Effector CD4-positive, alpha-beta T cell (primary cell): ENCODE data around the gene DNTT.
"Not testable (repeated sequence)": the region's sequence is repeated elsewhere in the genome, so short reads cannot be mapped to it uniquely, and the experiment has no call there.

Experiments
- DNase-seq: peaks from one replicate; pipeline ENCODE4 v3.0.0-alpha.2; 2020

The DNTT gene

GRCh38 chr10:96276831-96277230 is 27.4 kb upstream of the DNTT start:
- DNase-seq = no peak

DNA sequence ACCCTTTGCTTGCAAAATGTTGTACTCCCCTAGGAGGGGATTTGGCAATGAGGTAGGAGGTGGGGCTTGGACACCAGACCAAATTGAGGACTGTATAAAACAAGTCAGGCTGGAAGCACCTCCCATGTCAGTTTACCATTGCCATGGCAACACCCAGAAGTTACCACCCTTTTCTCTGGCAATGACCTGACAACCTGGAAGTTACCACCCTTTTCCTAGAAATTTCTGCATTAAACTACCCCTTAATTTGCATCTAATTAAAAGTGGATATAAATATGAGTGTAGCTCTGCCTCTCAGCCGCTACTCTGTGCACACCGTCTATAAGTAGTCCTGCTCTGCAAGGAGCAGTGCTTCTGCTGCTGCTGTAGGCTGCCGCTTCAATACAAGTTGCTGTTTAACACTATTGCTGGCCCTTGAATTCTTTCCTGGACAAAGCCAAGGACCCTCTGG is 25.0 kb upstream of the DNTT start:
- DNase-seq = no peak

DNA sequence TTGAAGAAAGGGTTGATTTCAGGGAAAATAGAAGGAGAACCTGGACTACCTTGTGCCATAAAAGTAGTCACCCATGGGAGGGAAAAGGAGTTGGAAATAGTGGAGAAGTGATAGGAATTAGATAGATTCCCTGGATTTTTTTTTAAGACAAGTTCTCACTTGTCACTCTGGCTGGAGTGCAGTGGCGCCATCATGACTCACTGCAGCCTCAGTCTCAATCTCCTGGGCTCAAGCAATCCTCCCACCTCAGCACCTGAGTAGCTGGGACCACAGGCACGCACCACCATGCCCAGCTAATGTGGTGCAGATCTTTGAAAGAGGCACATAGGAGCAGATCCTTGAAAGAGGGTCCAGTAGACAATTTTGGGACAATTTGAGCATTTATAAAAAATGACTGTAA is 23.4 kb upstream of the DNTT start:
- DNase-seq = no peak

DNA sequence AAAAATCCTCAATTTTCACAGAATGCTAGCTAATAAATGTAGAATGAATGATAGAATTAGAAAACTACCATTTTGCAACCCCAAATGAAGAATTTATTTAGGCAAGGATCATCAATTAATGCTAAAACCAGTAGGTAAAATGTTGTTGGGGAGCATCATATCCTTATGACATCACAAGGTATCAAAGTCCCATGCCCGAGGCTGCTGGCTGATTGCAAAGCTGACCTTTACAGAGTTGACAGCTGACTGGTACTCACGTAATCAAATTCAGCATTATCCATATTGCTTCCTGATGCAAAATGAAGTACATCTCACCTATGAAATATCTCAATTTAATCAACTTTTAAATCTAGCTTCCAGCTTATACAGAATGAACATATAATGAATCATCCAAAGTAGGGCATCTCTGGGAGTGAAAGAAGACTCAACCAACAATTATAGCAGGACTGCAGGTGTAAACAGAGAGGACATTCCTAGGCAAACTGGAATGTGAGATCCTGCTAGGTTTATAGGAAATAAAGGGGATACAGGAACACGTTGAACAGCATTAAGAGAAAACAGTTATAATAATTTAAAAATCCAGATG is 22.7 kb upstream of the DNTT start:
- DNase-seq = no peak

DNA sequence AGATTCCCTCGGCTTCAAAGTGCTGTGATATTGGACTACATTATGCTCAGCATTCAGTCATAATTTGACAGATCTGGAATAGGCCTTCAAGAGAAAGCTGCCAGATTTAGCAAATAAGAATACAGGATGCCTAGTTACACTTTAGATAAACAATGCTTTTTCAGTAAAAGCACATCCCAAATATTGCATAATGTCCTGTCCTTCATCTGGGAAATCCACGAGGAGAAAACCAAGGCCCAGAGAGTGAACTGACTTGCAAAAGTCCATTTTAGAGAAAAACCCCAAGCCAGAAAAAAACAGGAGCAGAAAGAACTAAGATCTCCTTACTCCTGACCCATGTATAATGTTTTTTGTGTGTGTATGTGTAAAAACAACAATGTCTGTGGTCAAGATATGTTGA is 20.9 kb upstream of the DNTT start:
- no peak for DNase-seq

DNA sequence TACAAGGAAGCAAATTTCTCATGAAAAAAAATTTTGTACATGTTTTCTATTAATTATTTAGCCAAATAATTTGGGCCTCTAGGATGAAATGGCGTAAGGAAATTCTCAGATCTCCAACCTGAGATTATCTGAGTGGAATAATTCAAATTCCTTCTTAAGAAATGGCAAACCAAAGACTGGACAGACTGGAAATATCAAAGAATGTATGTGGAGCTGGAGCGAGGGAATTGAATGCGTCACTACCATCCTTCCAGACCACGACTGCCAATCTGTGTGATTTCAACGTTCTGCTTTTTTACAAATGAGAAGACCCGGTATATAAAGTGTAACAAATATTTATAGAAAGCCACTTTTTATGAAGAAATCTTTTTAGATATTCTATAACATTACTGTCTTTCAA is 20.5 kb upstream of the DNTT start:
- DNase-seq = no peak

DNA sequence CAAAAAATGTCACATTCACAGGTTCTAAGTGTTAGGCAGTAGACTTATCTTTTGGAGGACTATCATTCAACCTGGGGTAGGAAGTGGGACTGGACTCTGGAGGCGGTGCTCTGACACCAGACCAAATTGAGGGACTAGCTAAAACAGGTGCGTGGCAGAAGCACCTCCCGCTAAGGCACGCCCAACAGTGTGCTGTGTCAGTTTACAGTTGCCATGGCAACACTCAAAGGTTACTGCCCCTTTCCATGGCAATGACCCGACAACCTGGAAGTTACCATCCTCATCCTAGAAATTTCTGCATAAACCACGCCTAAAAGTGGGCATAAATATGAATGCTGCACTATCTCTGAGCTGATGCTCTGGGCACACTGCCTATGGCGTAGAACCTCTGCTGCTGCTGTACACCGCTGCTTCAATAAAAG is 18.9 kb upstream of the DNTT start:
- DNase-seq = no peak

- no peak for DNase-seq
These were observed 16.7 kb upstream of the DNTT start for GRCh38 chr10:96287392-96288105.

DNA sequence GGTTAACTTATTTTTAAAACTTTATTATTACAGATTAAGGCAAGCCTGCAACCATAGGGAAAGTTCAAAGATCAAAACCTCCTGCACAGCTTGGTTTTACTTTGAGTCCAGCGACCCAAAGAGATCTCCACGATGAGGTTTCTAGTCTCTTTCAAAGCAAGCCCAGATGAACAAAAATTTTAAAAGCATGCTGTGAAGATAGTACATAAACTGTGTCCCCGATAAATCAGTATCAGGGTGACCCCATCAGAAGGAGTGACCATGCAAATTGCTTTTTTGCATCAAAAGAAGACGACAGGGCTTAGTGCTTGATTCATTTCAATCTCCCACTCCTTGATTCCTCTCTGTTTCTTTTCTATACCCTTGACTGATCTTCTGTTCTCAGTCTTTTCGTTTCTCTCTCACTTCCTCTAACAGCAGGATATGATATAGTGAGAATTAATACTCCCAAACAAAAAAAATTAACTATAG is 16.0 kb upstream of the DNTT start:
- no peak for DNase-seq

GRCh38 chr10:96289218-96289910 is 14.9 kb upstream of the DNTT start:
- no peak for DNase-seq

GRCh38 chr10:96290368-96291133 is 13.7 kb upstream of the DNTT start:
- no peak for DNase-seq

DNA sequence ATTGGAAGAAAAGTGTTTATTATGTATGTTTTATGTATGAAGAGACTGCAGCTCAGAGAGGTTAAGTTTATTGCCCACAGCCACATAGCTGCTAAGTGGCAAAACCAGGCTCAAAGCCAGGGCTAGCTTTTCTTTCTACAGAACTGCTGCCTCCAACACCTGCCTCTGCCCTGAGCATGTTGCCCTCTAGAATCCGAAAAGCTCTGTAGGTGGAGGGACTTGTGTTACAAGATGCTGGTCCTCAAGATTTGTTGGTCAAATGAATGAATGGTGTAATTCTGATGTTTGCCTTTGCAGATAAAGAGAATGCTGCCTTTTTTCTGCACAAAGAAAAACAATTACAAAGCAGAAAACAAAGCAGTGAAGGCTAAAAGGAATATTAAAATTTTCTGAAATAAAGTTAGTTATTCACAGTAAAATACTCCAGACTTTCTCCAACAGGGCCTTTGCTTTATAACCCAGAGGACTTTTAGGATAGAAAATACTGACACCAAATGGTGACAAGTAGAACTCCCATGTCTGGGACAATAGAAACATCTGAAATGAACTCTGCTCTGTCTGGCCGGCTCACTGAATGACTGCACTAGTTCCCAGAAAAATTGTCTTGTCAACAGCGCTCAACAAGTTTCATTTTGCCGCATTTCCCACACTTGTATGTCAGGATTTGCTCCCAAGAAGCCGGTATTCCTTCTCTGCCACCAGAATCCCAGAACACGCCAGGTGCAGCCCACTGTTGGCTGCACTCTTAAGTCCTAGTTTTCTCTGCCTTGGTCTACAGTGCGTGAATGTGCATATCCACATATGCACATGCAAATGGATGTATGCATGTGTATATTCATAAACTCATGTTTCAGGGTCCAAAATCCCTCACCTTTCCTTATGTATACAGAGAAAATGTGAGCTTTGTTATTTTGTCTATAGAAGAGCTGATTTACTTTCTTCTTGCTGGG is 11.0 kb upstream of the DNTT start:
- DNase-seq = no peak

DNA sequence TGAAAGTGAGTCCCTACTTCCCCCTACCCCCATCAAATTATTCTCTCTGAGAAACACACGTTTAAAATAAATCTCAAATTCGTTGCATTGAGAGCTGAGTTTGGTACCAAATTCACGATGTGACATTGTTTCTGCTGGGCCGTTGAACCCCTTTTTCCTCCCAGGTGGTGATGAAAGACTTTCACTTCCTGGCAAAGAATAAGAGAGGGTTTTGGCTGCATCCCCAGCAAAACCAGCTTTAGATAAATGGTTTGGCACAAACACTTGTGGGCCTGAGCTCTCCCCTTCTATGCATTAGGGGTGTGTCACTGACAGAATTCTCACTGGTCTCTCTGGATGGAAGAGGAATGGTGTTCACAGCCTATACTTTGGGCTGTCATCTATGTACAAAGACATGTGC is 8.8 kb upstream of the DNTT start:
- DNase-seq = no peak

- DNase-seq = no peak
These were observed 6.7 kb upstream of the DNTT start for GRCh38 chr10:96297486-96297885.

DNA sequence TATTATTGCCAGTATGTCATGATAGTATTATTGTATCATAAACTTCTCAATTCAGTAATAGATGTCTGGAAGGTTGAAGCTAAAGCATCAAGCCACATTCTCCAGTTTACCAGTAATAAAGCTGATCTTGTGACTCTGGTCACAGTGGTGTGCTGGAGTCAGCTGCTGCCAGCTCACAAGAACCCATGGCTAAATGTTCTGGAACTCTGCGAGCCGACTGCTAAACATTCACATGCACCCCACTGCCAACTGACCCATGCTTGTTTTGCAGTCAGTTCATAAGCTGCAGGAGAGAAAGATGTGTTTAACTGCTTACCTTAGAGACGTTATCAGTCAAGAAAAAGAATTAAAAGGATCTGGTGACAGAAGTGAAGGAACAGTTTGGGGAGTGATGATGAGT is 5.9 kb upstream of the DNTT start:
- DNase-seq = no peak

- no peak for DNase-seq
These were observed 4.9 kb upstream of the DNTT start for GRCh38 chr10:96299383-96299782.

DNA sequence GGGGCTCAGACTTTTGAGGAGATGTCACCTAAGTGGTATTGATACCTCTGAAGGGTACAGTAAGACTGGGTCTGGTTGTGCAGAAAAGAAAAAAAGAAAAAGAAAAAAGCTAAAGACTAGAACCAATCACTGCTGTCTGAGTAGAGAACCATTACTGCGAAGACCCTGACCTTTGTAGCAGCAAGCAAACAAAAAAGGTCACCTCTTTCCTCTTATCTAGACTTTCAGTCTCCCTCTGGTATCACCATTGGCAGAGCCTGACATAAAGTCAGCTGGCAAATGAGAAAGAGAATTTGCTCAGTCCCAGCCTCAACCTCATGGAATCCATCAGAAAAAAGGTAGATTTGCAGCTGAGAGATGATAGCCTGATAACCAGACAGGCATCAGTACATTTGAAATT is 2.6 kb upstream of the DNTT start:
- no peak for DNase-seq

GRCh38 chr10:96305019-96305418 is 785 bp downstream of the DNTT start:
- DNase-seq = no peak

DNA sequence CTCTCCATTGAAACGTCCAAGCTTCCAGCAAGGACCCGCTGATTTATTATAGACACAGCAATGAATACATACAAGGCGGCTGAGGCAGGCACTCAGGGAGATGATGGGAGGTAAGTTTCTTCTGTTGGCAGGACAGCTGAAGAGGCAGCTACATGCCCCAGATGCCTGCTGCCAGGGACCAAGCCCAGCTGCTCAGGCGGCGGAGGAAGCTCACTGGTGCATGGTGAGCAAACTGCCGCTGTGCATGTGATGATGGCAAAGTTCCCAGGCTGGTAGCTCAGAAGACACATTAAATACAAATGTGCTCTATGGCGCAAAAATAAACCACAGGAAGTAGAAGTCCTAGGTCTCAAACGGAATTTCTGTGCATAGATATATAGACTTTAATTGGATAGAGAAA is 2.3 kb downstream of the DNTT start:
- DNase-seq = no peak

DNA sequence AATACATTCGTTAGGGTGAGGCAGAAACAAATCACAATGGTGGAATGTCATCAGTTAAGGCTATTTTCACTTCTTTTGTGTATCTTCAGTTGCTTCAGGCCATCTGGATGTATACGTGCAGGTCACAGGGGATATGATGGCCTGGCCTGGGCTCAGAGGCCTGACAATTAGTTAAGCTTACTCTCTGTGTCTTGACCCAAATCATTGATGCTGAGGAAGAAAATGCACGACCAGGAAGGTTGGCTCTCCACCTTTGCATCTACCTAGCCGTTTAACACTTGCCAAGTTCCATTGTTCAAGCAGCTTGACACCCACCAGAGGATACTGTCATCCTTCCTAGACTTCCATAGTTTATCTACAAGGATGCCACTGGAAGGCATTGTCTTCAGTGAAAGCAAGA is 4.6 kb downstream of the DNTT start:
- DNase-seq = not testable (repeated sequence)

DNA sequence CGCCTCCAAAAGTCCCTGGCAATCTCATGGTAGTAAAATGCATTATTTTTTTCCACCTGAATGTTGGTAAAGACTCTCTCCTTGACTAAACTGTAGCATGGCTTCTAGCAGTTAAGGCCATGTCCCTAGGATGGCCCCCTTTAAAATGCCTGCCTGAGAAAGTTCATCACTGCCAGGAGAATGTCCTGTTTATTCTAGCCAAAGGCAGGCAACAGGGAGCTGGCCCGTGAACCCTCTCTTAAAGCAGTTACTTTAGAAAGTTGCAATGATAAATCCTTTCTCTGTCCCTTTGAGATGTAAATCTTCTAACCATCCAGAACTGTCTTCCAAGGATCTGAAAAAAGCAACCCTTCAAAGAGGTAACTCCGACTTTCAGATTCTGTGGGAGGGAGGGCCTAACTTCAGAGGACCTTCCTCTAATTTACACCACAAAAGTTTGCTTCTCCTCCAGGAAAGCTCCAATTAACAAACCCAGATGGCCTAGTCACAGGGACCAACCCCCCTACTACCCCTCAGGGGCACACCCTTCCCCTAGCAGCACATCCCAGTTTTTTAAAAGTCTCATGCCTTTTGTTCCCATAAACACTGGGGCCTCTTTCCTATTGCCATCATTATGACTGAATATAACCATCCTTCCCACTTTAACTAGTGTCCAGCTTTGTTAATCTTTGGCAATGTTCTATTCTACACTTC is 5.5 kb downstream of the DNTT start:
- DNase-seq = no peak

GRCh38 chr10:96310321-96310669 is 6.1 kb downstream of the DNTT start:
- no peak for DNase-seq
